Measurements from ENCODE around the gene SH3GL3.

Gene SH3GL3

DNA sequence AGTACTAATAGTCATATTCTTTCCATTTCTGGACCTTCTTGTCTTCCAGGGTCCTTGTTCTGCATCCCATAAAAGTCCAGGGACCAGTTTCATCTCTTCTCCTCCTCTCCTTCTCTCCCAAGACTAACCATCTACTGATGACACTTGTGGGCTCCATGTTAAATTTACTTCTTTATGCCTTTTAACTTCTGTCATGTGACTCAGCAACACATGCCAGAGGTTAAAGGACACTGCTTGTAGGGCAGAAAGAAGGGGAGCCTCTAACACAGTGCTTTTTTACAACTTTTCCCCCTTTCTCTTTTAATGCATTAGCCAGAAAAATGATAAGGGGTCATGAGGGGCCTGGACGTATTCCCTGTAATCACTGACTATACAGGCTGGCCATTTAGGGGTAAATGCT lies 10.0 kb downstream of the SH3GL3 start:
- Histone ChIP-seq H3K9ac (ENCODE audit: low read length) (no peak overlapping the region), H3K9me2 (ENCODE audit: low read depth, low read length) (no peaks in the 10 kb centered on the region), H3K4me1 (ENCODE audit: insufficient read depth, low read length, severe bottlenecking) (no peaks in the 10 kb centered on the region), H3K79me2 (ENCODE audit: insufficient read depth, low read length) (no peaks in the 10 kb centered on the region), H3K36me3 (ENCODE audit: insufficient read depth, low read length) (no peaks in the 10 kb centered on the region), H3K4me2 (ENCODE audit: low read length) (no peak overlapping the region), H2AFZ (ENCODE audit: low read length) (no peak overlapping the region), H4K20me1 (ENCODE audit: insufficient read depth, low read length) (no peaks in the 10 kb centered on the region), H3K27me3 (ENCODE audit: insufficient read depth, low read length) (no peaks in the 10 kb centered on the region), H3K4me3 (ENCODE audit: low read depth, low read length, poor library complexity, severe bottlenecking) (no peak overlapping the region), H3K27ac (ENCODE audit: low read depth, low read length, poor library complexity, severe bottlenecking) (no peak overlapping the region), H3K9me3 (ENCODE audit: low read length) (no peaks in the 10 kb centered on the region), H3F3A (ENCODE audit: insufficient read depth, low read length) (no peaks in the 10 kb centered on the region)
- no peak for TF ChIP-seq EZH2 (IDR thresholded peaks at IDR 0.05; ENCODE audit: borderline replicate concordance, low read length)
- TF ChIP-seq, protein P1, sequence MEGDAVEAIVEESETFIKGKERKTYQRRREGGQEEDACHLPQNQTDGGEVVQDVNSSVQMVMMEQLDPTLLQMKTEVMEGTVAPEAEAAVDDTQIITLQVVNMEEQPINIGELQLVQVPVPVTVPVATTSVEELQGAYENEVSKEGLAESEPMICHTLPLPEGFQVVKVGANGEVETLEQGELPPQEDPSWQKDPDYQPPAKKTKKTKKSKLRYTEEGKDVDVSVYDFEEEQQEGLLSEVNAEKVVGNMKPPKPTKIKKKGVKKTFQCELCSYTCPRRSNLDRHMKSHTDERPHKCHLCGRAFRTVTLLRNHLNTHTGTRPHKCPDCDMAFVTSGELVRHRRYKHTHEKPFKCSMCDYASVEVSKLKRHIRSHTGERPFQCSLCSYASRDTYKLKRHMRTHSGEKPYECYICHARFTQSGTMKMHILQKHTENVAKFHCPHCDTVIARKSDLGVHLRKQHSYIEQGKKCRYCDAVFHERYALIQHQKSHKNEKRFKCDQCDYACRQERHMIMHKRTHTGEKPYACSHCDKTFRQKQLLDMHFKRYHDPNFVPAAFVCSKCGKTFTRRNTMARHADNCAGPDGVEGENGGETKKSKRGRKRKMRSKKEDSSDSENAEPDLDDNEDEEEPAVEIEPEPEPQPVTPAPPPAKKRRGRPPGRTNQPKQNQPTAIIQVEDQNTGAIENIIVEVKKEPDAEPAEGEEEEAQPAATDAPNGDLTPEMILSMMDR (IDR thresholded peaks at IDR 0.05; ENCODE audit: low read length): no peak

DNA sequence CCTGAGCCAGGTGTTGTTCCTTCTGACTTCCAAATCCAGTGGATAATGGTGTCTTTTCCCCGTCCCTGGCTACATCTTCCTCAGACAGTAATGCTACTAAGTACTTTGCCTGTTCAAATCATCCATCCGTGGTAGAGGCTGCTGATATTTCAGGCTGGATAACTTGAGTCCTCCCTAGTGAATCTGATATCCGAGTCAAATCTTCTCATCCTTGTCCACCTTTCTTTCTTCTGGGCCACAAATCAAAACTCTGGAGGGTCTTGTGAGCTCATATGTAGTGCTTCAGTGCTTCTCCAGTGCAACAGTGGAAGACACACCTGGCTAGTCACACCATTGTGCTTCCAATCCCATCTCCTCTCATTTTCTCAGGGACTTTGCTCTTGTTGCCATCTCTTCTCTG lies 11.2 kb downstream of the SH3GL3 start:
- no peaks in the 10 kb centered on the region for H3K27me3 ChIP-seq (ENCODE audit: insufficient read depth, low read length)

GRCh38 chr15:83462026-83462425 lies 14.9 kb downstream of the SH3GL3 start:
- H3K9ac ChIP-seq (ENCODE audit: low read length): no peak overlapping the region
- no peaks in the 10 kb centered on the region for H3K79me2 ChIP-seq (ENCODE audit: insufficient read depth, low read length)
- no peak overlapping the region for H3K4me3 ChIP-seq (ENCODE audit: low read depth, low read length, poor library complexity, severe bottlenecking)
- no peaks in the 10 kb centered on the region for H3K9me2 ChIP-seq (ENCODE audit: low read depth, low read length)
- H3K4me2 ChIP-seq (ENCODE audit: low read length): no peak overlapping the region
- H4K20me1 ChIP-seq (ENCODE audit: insufficient read depth, low read length): no peaks in the 10 kb centered on the region
- no peaks in the 10 kb centered on the region for H3K4me1 ChIP-seq (ENCODE audit: insufficient read depth, low read length, severe bottlenecking)
- H3K36me3 ChIP-seq (ENCODE audit: insufficient read depth, low read length): no peaks in the 10 kb centered on the region
- no peaks in the 10 kb centered on the region for H3F3A ChIP-seq (ENCODE audit: insufficient read depth, low read length)
- no peak overlapping the region for H2AFZ ChIP-seq (ENCODE audit: low read length)
- TF ChIP-seq, protein P1 (IDR thresholded peaks at IDR 0.05; ENCODE audit: low read length): no peak
- no peak for TF ChIP-seq EZH2 (IDR thresholded peaks at IDR 0.05; ENCODE audit: borderline replicate concordance, low read length)
- H3K9me3 ChIP-seq (ENCODE audit: low read length): no peaks in the 10 kb centered on the region
- H3K27me3 ChIP-seq (ENCODE audit: insufficient read depth, low read length): no peaks in the 10 kb centered on the region
- H3K27ac ChIP-seq (ENCODE audit: low read depth, low read length, poor library complexity, severe bottlenecking): no peak overlapping the region

More for the DNA sequence above, 11.2 kb downstream of the SH3GL3 start:
- no peak overlapping the region for H3K9ac ChIP-seq (ENCODE audit: low read length)
- no peak overlapping the region for H3K4me3 ChIP-seq (ENCODE audit: low read depth, low read length, poor library complexity, severe bottlenecking)
- no peaks in the 10 kb centered on the region for H3K4me1 ChIP-seq (ENCODE audit: insufficient read depth, low read length, severe bottlenecking)
- H3F3A ChIP-seq (ENCODE audit: insufficient read depth, low read length): no peaks in the 10 kb centered on the region
- H3K9me3 ChIP-seq (ENCODE audit: low read length): no peaks in the 10 kb centered on the region
- H3K36me3 ChIP-seq (ENCODE audit: insufficient read depth, low read length): no peaks in the 10 kb centered on the region
- no peak overlapping the region for H2AFZ ChIP-seq (ENCODE audit: low read length)
- TF ChIP-seq, protein P1 (IDR thresholded peaks at IDR 0.05; ENCODE audit: low read length): no peak
- TF ChIP-seq EZH2 (IDR thresholded peaks at IDR 0.05; ENCODE audit: borderline replicate concordance, low read length): no peak
- no peaks in the 10 kb centered on the region for H4K20me1 ChIP-seq (ENCODE audit: insufficient read depth, low read length)
- H3K4me2 ChIP-seq (ENCODE audit: low read length): no peak overlapping the region
- H3K79me2 ChIP-seq (ENCODE audit: insufficient read depth, low read length): no peaks in the 10 kb centered on the region
- no peaks in the 10 kb centered on the region for H3K9me2 ChIP-seq (ENCODE audit: low read depth, low read length)
- H3K27ac ChIP-seq (ENCODE audit: low read depth, low read length, poor library complexity, severe bottlenecking): no peak overlapping the region
